HG02870 (cell line): Measurements from ENCODE around the gene SCG3.

ENCODE experiments used
- ATAC-seq: cut with Tn5 transposase; IDR thresholded peaks from one replicate; pipeline ENCODE4 v1.9.1; 2021; ENCODE audit warnings: mild to moderate bottlenecking, moderate library complexity; ENCODE audit not compliant: unreplicated experiment

SCG3 gene

GRCh38 chr15:51677452-51677851 lies 3.9 kb upstream of the SCG3 start:
- ATAC-seq, result no peak

GRCh38 chr15:51678096-51678495 lies 3.2 kb upstream of the SCG3 start:
- ATAC-seq, result no peak

GRCh38 chr15:51680321-51680720 lies 982 bp upstream of the SCG3 start:
- no peak for ATAC-seq

- no peak for ATAC-seq
Measured at GRCh38 chr15:51687565-51687964, 6.3 kb downstream of the SCG3 start.

GRCh38 chr15:51688863-51689262 lies 7.6 kb downstream of the SCG3 start:
- ATAC-seq, result no peak

GRCh38 chr15:51692154-51692553 lies 10.9 kb downstream of the SCG3 start:
- ATAC-seq, result no peak

GRCh38 chr15:51696566-51696965 lies 15.3 kb downstream of the SCG3 start:
- no peak for ATAC-seq

GRCh38 chr15:51697163-51697562 lies 15.9 kb downstream of the SCG3 start:
- no peak for ATAC-seq

- ATAC-seq, result no peak
Measured at GRCh38 chr15:51699373-51699772, 18.1 kb downstream of the SCG3 start.

- ATAC-seq, result no peak
Measured at GRCh38 chr15:51702710-51703109, 21.4 kb downstream of the SCG3 start.

GRCh38 chr15:51706291-51706690 lies 25.0 kb downstream of the SCG3 start:
- no peak for ATAC-seq

GRCh38 chr15:51706926-51707608 lies 25.8 kb downstream of the SCG3 start:
- no peak for ATAC-seq

GRCh38 chr15:51708013-51708412 lies 26.7 kb downstream of the SCG3 start:
- ATAC-seq, result no peak

GRCh38 chr15:51709031-51709430 lies 27.7 kb downstream of the SCG3 start:
- no peak for ATAC-seq

- ATAC-seq, result no peak
Measured at GRCh38 chr15:51714162-51714561, 32.9 kb downstream of the SCG3 start.

- ATAC-seq, result no peak
Measured at GRCh38 chr15:51714911-51715310, 33.6 kb downstream of the SCG3 start.

GRCh38 chr15:51718219-51718618 lies 36.9 kb downstream of the SCG3 start:
- no peak for ATAC-seq

- no peak for ATAC-seq
Measured at GRCh38 chr15:51718746-51719145, 37.4 kb downstream of the SCG3 start.

GRCh38 chr15:51720201-51720995 lies 39.1 kb downstream of the SCG3 start:
- no peak for ATAC-seq

- no peak for ATAC-seq
Measured at GRCh38 chr15:51721199-51721960, 40.1 kb downstream of the SCG3 start.

GRCh38 chr15:51724199-51724598 lies 42.9 kb downstream of the SCG3 start:
- ATAC-seq, result no peak

GRCh38 chr15:51724673-51725072 lies 43.4 kb downstream of the SCG3 start:
- ATAC-seq, result no peak
